T-helper 2 cell treated with Interferon-gamma antibody and Interleukin-4, amounts not matched to agents 100 ng/mL and 5 ng/mL, for 36 hours (primary cell): Measurements from ENCODE around the gene ZNF366. TPM values are rescaled to one million over a fixed set of nuclear protein-coding genes. Genes with fewer than 3 reads are reported as not detected.

ENCODE experiments used
- intact Hi-C: fragments of 100-400 bp; cut with micrococcal nuclease; formaldehyde crosslinking; loops from one replicate; pipeline ENCODE4 v1.15.1; 2023
- total RNA-seq: library from RNA; stranded (reverse); gene quantifications from 2 replicates; pipeline ENCODE4 v1.2.3, GENCODE V29; 2022

Gene ZNF366
- total RNA-seq, 1 donor from 2014 or later = not detected

DNA sequence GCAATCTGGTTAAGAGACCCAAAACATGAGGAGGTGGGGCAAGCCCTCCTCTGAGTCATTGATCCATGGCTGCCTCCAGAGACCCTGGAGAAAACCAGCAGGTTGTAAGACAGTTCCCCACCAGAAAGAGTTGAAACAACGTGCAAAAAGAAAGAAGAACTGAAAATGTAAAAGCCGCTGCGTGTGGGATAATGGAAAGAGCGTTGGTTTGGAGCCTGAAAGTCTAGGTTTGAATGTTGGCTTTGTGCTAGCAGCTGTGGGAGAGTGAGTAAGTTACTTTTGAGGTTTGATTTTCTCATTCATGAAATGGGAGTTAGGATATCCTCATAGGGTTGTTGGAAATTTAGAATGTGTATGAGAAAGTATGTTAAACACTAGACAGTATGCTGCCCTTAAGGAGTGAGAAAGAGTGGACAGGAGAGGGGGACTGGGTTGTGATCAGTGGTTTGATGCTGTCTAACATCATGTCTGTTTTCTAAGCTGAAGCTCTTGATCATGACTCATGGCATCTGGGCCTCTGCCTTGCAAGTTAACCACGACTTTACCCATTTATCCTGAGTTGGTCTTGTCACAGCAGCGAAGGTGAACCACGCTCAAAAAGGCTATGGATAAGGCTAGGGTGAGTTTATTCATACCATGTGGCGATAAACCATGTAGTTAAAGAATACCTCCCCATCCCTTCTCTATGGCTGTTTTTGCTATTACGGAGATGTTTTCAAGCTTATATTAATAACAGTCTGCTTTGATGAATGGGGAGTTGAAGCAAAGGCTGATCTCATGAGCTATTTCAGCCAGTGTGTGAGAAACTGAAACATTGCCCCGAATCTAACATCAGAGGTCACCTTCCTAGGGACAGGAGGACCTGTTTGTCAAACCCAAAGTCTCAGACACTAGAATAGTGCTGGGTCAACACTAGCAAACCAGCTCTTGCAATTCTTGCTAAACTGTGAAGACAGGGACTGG, 41.3 kb downstream of the ZNF366 start:
- intact Hi-C loops = no loop called here

DNA sequence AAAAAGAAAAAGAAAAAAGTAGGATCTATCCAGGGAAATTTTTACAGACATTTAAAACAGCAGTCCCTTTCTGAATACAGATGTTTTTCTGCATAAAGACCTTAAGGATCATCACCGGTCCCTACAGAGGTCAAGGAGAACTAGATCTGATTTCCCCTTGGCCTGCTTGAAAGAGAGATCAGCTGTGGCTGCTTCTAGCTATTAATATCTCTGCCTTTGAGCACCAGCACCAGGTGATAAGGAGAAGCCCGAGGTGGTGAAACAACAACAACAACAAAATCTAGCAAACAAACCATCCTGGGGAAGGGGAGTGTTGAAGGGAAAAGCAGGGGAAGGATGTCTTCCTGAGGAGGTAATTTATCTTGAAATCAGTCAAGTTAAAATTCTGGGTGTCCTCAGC, 42.1 kb downstream of the ZNF366 start:
- intact Hi-C loops = no loop called here

DNA sequence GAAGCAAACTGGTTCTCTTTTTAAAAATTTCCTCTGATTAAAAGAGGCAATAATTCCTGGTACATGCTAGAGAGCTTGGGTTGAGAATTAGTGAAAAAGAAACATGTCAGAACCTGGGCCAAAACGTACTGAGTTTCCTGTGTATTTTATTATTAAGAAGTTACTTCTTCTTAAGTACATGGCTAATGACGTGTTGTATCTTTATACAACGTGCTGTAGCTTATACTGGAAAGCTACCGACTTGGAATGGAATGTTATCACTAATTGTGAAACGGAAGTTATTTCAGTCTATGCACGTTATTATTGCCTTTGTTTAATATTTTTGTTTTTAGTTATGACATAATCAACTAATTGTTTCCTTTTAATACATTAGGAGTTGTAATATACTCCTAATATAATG, 43.1 kb downstream of the ZNF366 start:
- intact Hi-C loops = no loop called here

DNA sequence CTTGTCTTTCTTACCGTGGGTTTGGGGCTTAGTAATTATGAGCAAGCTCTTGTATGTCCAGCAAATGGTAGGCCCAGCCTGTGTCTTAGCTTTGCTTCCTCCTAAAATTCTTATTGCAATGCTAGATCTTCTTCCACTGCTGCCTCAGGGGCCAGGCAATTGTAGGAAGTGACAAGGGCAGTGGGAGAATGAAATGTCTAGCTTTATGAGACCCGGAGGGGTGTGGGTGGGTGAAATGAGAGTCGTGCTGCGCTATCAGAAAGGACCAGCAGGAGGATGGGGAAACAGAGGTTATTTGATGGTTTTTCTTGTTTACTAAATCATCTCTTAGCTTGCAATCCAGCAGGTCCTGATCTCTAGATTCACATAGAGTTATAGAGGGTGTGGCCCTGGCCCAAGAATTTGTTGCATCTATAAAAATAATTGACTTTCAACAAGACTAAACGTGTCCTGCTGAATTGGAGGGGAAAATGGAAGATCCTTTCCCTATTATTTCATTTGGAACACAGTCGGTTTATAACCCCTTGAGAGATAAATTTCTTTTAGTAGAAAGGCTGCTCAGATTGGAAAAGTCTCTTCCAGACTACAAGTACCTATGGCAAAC, 43.7 kb downstream of the ZNF366 start:
- intact Hi-C loops = no loop called here

DNA sequence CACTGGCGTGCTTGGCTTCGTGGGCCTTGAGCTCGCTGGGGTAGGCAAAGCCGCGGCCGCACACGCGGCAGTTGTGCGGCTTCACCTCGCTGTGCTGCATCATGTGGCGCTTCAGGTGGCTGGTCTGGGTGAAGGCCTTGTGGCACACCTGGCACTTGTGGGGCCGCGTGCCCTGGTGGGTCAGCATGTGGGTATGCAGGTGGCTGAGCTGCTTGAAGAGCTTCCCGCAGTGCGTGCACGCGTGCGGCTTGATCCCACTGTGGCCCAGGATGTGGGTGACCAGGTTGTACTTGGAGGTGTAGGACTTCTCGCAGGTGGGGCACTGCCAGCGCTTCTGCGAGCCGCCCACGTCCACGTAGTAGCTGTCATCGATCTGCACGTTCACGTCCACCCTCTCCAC, 46.8 kb downstream of the ZNF366 start:
- intact Hi-C loops = no loop called here

DNA sequence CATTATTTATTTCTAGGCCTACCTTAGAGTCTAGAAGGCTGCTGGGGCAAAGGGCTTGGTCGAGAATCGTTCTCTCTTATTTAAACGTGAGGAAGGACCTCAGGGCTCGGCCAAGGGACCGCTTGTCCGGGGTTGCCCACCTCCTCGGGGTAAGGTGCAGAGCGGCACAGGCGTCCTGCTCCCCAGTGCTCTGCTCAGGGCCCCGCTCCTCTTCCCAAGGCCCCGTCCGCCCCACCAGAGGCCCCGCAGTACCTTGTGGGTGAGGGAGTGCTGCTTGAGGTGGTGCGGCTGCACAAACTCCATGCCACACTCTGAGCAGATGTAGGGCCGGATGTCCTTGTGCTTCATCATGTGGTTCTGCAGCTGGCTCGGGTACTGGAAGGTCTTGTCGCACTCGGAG, 47.3 kb downstream of the ZNF366 start:
- intact Hi-C loops = no loop called here

DNA sequence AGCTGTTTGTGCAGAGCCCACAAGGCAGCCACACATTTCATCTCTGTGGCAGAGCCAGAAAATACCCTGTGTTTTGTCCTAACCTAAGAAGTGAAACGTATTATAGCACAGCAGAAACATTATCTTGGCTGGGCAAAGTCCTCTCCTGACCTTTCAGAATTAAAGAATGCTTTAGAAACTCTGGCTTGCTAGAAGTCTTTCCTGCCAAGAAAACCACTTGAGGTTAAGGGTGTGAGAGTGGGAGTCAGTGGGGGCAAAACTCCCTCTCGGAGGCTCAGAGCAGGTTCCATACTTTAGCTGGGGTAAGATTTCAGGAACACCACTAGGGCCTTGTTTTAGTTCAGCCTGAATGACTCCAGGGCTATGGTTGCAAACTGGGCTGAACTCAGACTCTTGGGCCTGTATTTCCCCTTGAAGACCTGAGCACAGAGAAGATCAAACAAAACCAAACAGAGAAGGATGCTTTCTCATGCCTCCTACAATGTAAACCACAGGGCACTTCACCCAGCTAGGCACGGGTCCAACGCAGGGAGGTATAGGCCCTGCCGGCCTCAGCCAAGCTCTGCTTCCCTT, 48.0 kb downstream of the ZNF366 start:
- intact Hi-C loops = no loop called here

DNA sequence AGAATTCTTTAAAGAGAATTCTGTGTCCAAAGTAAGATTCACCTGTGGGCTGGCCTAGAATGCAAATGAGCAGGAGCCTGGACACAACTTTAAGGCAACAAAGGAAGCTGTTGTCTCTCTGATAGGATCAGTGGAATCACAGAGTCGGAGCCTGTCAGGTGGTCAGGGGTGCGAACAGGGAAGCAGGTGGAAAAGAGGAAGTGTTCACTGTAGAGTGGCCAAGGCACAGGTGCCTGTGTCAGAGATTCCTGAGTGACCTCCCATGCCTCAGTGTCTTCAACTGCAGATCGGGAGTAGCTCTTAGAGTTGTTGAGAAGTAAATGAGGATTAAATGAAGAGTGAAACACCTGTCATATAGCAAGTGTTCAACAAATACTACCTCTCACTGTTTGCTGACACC, 48.8 kb downstream of the ZNF366 start:
- intact Hi-C loops = no loop called here

DNA sequence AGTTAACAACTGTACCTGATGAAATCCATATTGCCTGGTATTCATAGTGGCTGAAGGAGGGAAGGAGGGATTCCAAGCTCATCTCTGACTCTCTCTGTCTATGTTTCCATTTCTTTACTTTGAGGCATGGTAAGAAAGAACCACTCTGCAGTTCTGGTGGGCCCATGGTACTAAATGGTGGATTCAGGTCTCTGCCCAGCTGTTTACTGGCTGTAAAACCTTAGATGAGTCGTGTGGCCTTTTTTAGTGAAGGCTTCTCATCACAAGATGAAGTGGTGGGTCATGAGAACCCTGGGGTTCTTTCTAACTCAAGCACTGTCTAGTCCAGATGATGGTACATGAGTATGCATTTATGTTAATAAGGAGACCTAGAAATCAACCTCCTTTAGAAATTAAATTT, 49.7 kb downstream of the ZNF366 start:
- intact Hi-C loops = no loop called here

DNA sequence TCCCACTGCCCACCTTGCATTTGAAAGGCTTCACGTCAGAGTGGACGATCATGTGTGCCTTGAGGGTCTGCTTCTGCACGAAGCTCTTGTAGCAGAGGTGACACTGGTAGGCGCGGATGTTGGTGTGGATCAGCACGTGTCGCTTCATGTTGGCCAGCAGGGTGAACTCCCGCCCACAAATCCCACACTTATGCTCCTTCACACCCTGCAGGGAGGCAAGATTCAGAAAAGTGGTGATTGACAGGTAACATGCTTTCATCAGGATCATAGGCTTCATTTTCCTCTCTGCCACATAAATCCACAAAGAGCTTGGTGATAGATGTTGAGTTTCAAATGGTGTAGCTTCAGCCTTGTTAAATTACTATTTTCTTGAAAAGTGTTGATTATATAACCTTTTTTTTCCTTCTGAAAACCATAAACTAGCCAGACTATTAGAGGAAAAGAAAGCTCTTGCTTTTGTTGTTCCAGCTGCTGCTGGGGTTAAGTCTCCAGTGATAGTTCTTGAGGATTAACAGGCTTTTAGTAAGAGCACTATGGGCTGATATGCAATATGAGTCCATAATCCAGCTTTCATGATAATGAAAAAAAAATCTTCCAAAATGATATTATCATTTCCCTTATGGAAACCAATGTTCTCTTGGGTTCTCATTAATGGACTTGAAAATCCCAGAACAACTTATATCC, 50.7 kb downstream of the ZNF366 start:
- intact Hi-C loops = no loop called here

DNA sequence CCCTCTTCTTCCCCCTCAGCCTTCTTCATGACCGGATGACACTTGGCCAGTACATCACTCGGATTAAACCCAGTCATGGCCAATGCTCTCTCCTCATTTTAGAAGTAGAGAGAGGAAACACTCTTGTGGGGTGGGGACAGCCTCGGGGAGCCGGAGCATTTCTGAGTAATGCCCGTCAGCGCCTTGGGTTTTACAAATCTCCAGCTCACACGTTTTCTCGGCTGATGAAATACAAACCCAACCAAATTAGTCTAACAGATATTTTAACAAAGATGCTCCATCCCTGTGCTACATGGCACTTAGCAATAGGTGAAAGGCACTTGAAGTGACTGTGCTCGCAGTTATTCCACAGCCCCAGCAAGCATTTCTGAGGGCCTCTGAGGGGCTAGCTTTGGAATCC, 51.7 kb downstream of the ZNF366 start:
- intact Hi-C loops = no loop called here

DNA sequence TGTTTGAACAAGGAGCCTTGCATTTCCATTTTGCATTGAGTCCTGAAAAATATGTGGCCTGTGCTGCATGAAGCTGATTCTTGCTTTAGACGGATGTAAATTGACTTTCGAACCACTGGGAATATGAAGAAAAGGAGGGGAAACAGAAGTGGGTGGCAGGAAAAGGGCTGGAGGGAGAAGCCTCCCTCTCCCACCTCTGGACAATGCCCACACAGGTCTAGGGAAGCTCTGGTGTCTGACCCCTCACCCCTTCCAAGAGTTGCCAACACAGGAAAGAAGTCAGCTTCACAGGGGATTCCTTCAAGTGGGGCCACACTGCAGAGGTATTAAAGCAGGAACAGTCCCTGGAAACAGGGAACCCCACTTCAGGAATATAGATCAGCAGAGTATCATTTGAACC, 52.2 kb downstream of the ZNF366 start:
- intact Hi-C loops = no loop called here

DNA sequence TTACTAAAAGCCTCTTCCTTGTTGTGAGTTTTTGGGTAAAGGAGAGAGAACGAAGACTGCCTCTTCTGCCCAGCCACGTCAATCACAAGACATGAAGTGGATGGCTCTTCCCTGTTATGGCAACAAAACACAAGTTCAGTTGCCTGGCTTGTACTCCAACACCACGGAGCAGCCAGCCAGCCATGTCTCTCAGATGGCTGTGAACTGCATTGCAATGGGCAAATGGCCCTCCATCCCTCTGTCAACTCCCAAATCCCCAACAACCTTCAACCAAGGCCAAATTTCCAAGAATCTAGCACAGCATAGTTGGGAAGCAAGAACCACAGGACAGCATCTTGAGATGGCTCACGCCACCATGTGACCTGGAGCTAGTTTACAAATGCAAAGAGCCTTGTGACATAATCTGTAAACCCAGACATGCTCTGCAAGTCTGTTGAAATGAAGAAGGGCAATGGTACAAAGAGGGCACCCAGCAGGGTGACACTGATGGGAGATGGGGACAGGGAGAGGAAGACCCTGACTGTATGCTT, 53.9 kb downstream of the ZNF366 start:
- intact Hi-C loops = no loop called here

DNA sequence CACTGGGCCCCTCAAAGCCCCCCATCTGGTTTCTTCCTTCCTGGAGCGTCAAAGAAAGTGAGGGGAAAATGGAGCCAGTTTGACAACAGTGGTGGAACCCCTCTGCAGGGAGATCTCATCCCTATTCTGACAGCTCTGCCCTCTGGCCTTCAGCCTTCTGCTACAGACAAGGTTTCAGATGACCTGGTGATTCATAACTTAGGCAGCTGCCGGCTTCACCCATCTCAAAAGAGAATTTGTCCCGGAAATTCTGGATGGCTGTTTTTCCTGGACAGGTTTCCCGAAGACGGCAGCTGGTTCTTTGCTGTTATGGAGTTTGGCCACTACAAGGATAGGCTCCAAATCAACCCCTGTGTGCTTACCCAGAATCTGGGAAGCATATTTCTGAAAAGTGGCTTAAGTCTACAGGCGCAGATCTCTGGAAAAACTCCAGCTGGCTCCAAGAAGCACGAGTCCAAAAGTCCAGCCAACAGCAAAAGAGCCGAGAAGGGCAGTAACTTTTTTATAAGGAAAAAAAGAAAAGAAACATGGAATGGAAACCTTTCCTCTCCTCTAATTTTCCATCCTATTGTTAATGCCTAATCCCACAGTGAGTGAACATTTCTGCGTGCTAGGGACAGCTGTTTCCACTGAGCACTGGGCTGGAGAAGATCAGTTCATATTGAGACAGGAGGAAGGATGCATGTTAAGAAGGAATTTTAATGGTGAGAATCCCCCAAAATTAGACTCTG, 54.5 kb downstream of the ZNF366 start:
- intact Hi-C loops = no loop called here

DNA sequence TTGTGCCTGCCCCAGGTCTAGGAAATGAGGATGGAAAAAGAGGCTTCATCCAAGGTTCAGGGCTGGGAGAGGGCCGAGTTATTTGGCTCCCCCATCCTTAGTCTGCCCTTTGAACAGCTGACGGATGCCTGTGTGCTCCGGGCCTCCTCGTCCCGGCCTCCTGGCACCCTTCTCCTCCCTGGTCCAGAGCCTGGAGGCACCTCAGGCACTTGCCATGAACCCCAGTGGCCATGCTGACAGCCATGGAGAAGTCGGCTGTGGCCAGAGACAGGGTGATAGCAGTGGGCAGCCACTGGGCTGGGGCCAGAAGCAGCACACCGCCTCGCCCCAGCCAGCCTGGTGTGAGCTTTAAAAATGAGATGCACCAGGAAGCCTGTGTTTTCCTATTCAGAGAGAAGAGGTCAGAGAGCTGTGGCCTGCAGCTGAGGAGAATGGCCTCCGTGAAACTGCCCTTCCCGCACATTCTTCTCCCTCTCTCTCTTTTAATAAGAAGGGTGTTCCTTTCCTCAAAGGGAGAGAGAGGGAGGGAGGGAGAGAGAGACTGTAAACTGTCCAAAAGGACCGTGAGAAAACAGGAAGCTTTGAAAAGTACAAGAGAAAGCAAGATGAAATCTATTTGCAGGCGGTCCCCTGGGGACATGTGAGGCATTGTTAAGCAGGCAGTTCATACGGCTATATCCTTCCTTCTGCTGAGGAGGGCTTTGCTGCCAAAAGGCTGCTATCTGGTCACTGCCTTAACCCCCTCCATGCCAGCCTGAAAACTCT, 55.3 kb downstream of the ZNF366 start:
- intact Hi-C loops = no loop called here

DNA sequence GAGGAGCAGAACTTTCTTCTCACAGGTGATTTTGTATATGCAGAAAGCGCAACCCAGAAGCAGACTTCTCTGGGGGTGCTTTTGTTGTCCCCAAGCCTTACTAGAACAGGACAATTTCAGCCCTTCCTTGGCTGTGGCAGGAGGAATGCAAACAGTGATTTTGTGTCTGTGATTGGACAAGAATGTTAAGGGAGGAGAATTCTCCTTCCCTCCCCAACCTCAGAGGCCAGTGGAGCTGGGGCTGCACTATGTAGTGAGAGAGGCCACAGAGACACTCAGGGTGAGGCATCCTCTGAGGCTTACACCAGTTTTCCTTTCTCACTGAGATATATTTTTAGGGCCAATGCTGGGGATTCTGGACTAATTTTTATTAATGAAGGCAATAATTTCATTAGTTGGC, 58.8 kb downstream of the ZNF366 start:
- intact Hi-C loops = no loop called here

DNA sequence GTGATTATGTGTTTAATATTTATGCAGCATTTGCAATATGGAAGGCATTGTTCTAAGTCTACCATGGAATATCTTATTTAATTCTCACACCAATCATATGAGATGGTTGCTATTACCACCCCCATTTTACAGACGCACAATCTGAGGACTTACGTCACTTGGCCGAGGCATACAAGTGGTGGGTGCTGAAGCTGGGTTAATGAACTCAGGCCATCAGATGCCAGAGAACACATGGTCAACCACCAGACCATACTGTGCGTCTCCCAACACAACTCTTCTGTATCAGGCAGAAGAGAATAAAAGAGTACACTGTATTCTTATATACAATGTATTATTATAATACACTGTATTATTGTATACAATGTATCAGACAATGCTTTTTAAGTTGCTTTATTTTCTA, 59.5 kb downstream of the ZNF366 start:
- intact Hi-C loops = no loop called here

DNA sequence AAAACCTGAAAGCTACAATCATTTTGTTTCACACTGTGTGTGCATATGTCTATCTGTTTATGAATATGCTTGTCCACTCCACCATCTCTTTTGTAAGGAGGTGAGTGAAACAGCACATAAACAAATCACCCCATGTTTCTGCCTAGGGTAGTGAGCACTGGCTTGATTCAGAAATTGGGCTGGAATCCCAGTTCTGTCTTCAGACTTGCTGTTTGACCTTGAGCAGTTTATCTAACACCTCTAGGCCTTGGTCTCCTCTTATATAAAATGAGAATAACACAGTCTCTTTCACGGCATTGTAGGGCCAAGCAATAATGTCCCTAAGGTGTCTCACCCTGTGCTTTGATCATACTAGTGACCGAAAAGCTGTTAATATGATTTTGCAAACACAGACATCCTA, 61.2 kb downstream of the ZNF366 start:
- intact Hi-C loops = no loop called here

DNA sequence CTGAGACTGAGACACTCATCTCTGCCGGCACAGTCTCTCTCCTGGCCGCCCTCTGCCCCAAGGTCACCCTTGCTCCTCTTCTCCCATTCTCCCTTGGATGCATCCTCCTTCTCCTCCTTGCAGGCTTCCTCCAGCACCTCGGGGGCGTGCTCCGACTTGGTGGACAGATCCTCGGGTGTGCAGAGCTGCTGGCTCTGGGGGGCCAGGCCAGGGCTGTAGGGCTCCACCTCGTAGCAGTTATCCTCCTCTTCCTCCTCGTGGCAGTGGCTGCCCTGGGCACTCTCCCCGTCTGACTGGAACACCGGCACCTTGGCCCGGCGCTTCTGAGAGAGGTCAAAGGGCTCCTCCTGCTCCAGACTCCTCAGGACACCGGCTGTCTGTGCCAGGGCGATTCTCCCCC, 63.3 kb downstream of the ZNF366 start:
- intact Hi-C loops = no loop called here

DNA sequence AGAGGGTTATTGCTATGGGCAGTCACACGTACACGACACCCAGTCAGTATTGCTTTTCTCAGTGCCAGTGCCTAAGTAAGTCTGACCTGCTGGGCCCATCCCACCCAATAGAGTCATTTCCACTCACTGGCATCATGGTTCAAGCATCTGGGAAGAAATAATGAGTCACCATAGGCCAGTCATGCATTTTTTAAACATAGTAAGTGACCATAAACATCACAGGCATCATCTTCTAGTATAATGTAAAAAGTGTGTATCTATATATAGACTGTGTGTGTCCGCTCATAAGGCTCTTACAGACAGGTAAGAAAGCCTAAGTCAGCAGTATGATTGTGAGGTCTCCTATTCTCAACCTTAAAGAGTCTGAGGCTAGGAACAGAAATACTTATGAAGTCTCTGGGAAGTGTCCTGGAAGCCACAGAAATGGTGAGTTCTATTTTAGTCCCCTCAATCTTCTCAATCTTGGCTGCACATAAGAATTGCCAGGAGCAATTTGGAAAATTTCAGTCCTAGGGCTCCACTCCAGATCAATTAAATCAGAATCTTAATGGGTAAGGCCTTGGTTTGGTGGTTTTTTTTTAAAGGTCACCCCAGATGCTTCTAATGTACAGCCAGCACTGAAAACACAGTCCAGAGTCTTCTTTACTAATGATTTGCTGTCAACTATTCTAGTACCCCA, 65.2 kb downstream of the ZNF366 start:
- intact Hi-C loops = no loop called here
